Activated CD4-positive, alpha-beta T cell treated with anti-CD3 and anti-CD28 coated beads, Interleukin-2, amount 50 U/mL, for 48 hours (primary cell): Measurements from ENCODE around the gene ANP32E.

Source experiments
- DNase-seq, 2 experiments: peaks; one replicate each; pipeline ENCODE4 v3.0.0-alpha.2; 2020

The ANP32E gene

DNA sequence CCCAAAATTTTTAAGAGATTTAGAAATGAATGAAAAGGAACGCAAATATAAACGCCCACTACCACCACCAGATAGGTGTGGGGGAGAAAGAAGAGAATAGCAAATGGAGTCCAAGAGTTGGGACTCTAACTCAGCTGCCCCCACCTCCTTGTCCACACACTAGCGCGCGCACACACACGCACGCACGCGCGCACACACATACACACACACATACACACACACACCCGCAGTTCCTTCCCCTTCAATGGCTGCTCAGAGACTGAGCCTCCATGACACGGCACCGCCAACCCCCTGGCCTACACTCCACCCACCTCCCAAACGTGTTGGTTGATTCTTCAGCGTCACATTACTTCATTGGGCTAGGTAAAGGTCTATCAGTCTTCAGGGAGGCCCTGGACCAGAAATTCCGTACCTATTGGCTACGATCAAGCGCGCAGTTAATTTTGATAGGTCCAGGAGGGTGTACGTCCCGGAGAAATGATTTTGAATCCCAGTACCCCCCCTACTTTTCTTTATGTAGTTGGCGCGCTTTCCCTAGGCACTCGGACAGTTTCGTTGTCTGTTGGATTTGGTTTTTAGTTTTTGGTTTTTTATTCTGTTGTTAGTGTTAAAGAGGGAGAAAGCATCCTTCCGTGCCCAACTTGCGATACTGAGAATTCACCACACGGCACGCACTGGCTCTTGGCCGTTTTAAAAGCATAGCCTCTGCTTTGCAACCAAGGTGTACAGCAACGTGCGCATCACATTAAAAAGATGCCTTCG, at the start of gene ANP32E:
TSS of gene ANP32E (minus strand) at position 261 of the 762 bp plus-strand sequence. CDS start 326 bp downstream, outside the sequence.
- DNase-seq = peak; percentile 91 to 94

DNA sequence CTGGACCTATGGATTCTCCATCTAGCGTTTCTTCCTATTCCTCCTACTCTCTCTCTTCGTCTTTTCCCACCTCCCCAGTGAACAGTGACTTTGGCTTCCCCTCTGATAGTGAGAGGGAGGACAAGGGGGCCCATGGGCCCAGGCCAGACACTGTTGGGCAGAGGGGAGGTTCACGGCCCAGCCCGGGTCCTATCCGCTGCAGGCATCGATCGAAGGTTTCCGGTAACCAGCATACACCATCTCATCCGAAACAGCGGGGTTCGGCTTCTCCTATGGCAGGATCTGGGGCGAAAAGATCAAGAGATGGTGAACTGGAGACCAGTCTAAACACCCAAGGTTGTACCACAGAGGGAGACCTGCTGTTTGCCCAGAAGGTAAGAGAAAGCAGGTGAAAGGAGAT, 47.3 kb upstream of the ANP32E start:
- DNase-seq = no peak

DNA sequence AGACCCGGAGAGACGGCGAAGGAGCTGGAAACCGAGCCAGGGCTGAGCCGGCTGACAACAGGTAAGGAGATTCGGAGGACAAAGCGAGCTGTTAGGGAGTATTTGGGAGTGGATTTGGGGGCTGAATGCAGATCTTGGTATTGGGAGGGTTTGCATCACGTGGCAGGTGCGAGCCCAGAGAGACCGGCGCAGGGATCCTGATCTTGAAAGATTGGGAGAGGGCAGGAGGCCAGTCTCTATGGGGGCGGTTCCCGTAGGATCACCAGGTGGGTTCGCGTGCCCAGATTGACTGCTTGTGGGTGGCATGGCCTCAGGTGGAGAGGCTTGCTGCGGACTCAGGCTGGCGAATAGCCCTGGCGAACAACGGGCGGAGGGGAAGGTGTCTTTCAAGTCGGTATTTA, 46.6 kb upstream of the ANP32E start:
- peak in 1 of 2 experiments; percentile 6 for DNase-seq

DNA sequence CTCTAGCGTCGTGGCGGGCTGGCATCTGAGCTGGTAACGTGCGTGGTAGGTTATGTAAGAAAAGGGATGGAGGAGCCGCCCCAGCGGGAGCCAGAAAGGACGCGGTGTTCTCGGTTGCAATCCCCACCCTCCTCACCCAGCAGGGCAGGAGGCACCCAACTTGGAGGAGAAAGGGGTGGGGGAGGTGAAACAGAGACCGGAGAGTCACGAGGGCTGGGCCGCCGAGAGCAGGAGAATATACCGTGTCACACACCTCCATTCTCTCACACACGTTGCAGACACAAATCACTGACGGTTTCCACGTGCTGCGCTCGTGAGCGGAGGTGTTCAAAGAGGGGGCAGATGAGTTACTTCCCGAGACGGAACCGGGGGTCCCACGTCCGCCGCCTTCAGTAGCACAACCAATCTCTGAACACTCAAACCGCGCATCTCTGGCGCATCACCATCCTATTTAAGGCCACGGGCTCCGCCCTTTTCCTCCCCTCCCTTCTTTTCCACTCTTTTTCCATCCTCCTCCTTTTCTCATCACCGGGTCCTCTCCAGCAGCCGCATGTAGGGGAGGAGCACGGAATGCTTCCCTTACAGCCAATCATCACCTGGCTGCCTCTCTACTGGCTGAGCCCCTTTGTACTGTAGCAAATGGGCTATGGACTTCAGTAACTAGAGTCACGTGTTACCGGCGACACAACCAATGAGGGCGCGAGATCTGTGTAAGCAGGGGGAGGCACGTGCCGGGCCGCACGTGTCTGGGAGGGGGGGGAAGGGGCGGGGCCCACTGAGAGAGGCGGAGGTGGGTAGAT, 46.0 kb upstream of the ANP32E start, which contains the start of gene CIART:
TSS of gene CIART (plus strand) at position 797 of the 800 bp plus-strand sequence. CDS start 714 bp downstream, outside the sequence.
- DNase-seq = peak; percentile 66 to 74

DNA sequence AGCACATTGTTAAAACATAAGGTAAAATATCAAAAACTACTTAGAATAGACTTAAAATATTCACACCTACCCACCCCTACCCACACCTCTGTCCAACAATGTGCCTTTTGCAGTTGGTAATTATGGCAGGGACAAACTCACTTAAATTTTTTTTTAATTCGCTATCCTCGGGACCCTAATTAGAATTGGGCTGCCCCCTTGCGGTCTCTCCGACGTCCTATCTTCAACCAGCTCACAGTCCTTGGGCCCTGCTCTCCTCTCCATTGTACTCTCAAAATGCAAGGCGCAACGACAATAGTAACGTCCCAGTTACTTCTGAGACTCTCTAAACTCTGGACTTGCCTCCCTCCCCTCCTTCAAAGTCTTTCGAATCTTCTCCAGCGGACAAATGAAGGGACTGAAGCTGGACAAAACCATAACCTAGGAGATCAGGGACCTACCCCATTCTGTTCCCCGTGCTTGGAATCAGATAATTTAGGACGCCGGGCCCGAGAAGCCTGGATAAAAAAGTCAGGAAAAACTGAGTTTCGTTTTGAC, 45.4 kb upstream of the ANP32E start:
- DNase-seq = peak; percentile 59 to 72

DNA sequence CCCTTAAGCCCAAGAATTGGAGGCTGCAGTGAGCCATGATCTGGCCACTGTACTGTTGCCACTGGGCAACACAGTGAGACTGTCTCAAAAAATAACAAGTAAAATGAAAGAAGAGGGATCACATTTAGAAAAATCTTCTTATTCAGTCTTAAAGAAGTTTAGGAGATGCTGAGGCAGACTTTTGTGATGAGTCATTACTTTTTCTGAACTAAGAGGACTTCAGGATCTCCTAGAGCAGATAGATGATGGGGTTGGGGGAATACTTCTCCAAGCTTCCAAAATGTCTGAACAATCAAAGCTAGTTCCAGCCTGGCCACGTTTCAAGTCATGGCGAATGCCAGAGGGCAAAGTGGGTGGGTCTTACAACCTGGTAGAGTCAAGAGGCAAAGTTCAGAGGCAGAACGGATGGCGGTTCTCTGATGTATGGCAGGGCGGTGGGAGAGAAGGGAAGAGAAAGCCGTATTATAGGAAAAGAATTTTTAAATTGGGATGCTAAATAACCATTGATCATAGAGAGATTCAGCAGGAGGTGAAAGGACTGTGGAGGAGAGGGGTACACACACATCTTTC, 44.3 kb upstream of the ANP32E start:
- no peak for DNase-seq

DNA sequence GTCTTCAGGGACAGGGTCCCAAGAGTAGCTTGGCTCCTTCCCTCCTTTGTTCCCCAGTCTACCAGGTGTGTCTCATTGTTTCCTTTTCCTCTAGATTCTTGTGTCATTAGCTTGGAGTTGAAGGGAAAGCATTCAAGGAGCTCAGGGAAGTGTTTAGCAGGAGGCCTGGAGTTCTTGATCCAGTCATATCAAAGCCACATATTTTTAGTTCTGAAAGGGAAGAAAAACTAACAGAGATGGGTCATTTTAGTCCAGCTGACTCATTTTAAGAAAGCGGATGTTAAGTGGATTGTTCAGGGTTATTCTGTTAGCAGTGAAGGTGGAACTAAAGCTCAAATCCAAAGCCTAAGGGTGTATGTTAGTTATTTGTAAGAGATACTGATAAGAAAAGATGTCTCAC, 37.4 kb upstream of the ANP32E start:
- no peak for DNase-seq

DNA sequence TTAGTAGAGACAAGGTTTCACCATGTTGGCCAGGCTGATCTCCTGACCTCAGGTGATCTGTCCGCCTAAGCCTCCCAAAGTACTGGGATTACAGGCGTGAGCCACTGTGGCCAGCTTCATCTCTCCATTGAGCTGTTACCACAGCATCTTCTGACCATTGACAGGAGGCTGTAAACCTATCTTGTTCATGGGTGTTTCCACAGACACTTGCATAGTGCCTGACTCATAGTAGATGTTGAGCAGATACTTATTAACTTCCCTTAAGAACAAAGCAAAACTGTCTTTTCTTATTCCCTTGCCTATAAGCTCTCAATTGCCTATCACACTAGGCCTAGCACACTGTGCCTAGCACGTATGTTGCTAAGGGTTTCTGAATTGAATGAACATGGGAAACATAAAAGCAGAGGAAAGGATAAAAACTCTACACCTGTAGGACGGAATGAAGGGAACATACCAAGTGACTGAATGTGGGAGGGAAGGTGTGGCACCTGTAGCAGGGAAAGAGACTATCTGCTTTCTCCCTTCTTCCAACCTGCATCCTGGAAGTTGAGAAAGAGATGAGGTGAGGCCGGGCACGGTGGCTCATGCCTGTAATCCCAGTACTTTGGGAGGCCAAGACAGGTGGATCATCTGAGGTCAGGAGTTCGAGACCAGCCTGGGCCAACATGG, 35.5 kb upstream of the ANP32E start:
- no peak for DNase-seq

DNA sequence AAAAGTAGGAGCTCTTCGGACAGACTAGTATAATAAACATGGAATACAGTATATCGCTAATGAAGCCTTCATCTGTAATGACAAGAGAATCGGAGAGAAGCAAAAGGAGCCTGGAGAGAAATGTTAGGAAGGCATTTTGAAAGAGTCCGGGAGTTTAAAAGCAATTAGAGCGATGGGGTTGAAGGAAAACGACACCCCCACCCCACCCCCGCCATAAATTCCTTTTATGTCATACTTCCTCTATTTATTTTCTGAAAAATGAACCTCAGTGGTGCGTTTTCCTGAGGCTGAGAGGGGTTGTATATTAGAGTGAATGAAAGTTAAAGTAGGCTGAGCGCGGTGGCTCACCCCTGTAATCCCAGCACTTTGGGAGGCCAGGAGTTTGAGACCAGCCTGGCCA, 33.5 kb upstream of the ANP32E start:
- no peak for DNase-seq

DNA sequence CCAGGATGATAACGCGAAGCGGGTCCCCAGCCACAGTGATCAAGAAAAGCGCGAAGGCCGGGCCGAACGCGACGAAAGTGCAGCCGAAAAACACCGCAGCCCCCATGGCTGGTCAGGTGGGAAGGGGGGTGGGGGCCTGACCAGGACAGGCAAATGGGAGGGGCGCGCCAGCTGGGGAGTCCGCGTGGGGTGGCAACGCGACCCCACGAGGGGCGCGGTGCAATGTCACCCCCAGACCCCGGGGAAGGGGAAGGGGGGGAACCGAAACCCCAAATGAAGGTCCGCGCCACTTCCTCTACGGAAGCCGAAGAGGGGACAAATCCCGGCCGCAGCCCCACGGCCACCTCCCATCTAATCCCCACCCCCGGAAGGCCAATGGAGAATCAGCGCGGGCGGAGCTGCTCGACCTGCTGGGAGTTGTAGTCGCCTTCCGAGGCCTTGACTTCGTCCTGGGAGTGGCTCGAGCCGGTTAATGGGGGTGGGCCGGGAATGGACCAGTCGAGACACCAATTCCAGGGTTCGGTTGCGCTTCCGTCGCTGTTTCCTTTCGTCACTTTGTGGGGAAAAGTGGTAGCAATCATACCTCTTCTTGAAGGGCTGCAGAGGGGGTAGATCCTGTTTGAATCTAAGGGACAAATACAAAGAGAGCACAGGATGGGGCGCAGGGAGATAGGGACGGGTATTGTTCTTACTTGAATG, 32.9 kb upstream of the ANP32E start, which contains the start of gene APH1A:
TSS of gene APH1A (minus strand) at position 312 of the 699 bp plus-strand sequence. CDS start at position 106, 206 bp downstream.
- DNase-seq = peak; percentile 96 to 97

DNA sequence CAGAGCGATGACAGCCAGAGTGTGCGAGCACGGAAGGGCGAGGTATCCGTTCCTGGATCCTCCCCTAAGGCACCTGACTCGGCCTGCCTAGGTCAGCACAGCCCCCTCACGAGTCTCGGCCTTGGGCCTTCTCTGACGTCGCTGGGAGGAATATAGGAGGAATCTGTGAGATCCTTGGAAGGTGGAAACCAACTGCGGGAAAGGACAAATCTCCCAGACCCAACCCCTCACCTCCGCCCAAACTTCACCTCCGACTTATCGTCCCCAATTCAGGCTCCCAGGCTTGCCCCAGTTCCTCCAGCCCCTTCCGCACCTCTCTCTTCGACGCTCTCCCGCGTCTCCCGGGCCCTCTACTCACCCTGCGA, 32.4 kb upstream of the ANP32E start:
- peak; percentile 25 to 44 for DNase-seq

DNA sequence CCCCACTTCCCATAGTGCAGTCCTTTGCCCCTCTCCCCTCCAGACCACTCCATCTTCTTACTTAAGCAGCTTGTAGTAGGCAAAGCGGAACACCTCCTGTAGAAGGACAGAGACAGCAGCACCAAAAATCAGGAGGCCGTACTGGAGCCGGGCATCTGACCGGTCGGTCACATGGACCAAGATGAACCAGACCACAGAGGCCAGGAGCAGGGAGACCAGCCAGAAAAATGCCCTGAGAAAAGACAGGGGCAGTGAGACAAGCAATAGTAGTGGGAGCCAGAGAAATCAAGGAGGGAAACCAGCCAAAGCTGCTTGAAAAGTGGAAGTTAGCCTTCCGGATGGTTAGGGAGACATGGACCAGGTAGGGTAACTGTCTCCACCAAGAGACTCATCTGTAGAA, 32.0 kb upstream of the ANP32E start:
- no peak for DNase-seq

DNA sequence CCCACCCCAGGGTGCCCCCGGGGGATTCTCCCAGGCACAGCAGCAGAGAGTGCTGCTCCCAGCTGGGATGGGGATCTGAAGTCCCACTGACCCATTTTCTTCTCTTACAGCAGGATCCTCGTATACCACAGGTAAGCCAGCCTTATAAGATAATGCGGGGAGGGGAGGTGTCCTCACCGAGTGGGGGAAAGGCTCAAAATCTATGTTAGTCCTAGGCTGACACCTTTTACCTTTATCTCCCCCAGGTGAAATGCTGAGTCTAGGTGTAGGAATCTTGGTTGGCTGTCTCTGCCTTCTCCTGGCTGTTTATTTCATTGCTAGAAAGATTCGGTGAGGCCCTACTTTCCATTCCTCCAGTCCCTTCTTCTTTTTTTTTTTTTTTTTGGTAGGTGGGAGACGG, 27.6 kb upstream of the ANP32E start:
- no peak for DNase-seq

DNA sequence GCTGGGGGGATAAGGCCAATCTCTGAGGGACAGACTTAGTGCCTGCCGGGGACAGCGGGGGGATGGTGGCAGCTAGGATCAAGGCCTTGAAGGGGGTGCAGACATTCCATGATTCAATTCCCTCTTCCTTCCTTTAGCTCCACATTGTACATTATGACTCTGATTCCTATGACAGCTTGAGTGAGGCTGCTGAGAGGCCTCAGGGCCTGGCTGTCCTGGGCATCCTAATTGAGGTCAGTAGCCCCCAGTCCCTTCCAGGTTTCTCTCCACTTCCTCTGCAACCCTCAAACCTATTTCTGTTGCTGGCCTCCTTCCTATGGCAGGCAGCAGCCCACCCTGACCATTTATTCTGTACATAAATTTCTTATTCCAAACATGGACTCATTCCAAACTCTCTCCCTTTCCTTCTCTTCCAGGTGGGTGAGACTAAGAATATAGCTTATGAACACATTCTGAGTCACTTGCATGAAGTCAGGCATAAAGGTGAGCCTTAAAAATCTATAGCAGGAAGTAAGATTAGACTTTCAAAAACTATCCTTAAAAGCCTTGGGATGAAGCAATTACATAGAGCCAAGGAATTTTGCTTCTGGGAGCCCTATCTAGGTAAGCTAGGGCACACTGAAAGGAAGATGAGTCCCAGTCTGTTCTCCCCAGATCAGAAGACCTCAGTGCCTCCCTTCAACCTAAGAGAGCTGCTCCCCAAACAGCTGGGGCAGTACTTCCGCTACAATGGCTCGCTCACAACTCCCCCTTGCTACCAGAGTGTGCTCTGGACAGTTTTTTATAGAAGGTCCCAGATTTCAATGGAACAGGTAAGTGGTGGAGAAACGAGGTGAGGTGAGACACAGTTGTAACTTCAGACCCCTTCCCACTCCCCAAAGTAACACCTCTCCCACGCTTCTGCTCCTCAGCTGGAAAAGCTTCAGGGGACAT, 26.7 kb upstream of the ANP32E start:
- DNase-seq = no peak

DNA sequence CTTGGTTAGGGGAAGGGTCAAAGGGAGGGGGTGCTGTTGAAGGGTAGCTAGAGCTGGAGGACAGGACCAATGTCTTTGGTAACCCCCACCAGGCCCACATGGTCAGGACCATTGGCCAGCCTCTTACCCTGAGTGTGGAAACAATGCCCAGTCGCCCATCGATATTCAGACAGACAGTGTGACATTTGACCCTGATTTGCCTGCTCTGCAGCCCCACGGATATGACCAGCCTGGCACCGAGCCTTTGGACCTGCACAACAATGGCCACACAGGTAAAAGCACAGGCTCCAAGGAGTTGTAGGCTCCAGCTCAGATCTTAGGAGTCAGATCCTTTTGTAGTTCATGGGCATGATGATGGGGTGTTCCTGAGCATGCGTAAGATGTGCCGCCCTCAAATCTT, 25.5 kb upstream of the ANP32E start:
- no peak for DNase-seq

DNA sequence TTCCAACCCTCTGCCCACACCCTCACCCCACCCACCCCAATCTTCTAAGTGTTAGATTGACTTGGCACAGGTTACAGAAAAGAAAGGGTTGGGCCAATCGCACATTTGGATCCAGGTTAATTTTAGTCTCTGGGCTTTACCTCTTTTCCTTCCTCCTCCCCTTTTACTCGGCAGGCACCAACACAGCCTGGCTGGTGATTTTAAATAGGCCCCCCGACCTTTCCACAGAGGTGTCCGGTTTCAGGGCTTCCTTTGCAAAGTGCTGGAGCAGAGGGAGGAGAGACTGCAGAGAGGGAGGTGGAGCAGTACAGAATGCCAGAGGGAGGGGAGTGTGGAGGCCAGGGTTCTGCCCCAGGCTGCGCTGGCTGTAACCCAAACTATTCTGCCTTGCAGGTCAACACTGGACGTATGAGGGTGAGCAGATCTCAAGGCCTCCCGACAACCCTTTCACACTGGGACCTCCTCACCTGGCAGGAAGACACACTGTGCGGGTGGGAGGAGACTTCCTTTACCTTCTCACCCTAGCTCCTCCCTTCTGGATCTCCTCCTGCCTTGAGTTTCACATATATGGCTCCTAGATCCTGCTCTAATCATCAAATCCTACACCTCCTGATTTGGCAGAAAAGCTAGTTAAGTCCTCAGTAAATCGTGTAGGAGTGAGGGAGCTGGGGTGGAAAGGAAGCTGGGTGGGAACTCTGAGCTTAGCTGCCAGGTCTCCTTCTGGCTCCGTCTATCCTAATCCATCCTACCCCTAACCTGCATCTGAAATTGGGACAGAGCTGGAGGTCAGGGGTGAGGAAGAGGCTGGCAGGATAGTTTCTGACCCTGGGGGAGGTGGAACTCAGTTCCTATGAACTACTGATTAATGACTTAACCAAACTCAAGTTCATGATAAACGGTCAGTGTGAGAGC, 24.1 kb upstream of the ANP32E start:
- DNase-seq = no peak

DNA sequence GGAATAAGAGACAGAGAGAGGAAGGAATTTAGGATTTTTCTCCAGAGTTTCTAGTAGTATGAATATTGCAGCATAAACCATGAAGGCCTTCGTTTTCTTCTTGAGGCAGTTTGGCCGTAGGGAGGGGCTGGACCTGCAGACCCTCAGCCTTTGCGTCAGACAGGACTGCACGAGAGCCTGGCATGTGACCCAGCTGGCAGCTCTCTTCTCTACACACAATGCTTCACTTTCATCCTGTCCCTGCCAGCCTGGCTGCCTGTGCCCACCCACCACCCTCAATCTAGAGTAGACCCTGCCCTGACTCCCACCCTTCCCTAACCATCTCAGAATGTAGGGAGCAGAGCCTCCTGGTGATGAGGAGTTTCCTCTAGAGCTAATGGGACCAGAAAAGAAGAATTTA, 23.3 kb upstream of the ANP32E start:
- no peak for DNase-seq

DNA sequence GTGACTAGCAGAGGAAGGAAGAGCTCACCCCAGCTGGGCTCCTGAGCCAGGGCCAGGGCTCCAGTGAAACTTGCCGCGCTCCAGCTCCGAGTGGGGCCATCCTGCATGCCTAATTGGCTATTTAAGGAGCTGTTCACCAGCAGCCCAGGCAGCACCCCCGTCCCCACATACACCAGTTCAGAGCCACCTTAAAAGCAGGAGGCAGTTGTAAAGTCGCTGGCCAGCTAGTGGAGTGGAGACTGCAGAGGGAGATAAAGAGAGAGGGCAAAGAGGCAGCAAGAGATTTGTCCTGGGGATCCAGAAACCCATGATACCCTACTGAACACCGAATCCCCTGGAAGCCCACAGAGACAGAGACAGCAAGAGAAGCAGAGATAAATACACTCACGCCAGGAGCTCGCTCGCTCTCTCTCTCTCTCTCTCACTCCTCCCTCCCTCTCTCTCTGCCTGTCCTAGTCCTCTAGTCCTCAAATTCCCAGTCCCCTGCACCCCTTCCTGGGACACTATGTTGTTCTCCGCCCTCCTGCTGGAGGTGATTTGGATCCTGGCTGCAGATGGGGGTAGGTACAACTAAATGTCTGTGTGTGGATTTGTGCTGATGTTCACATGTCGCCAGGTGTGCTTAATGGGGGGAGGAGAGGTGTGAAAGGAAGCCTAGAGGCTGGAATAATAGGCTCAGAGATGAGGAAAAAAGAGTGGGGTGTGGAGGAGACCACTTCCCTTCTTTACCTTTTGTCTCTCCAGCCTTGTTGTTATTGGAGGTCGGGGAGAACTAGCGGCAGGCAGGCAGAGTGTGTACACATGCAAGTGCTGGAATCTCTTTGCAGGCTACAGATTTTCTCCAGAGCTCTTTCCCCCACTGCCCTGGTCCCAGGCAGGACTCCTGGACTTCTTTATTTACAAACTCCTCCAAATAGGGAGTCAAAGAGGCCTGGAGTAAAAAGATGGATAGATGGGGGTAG, 22.0 kb upstream of the ANP32E start, which contains the start of gene CA14:
TSS of gene CA14 (plus strand) at position 151 of the 962 bp plus-strand sequence. CDS start at position 506, 355 bp downstream.
- no peak for DNase-seq
